Prostate gland (tissue), 2 donors: Measurements from ENCODE around the gene STX1A. TPM values are rescaled to one million over a fixed set of nuclear protein-coding genes. Genes with fewer than 3 reads are reported as not detected.
A peak's percentile ranks its signal among the peaks of the same experiment; 100 is the strongest.

ENCODE experiments used
- DNase-seq: peaks from one replicate; pipeline ENCODE4 v3.0.0-alpha.2; 2019; ENCODE audit warnings: low spot score
- H3K27ac ChIP-seq, 2 donors: fragments of 200-600 bp; sonication (generic); 2 replicates each; pipeline ENCODE4 v1.5.1; 2017 to 2019
- H3K27me3 ChIP-seq: fragments of 200-600 bp; sonication (generic); replicated peaks from 2 replicates; pipeline ENCODE4 v1.5.1; 2019; ENCODE audit not compliant: insufficient read depth
- H3K36me3 ChIP-seq, 2 donors: fragments of 200-600 bp; sonication (generic); 1 replicate in 1 of 2; 2 replicates in 1 of 2; pipeline versions ENCODE4 v1.5.1 to v1.8.1; 2017 to 2019
- H3K4me1 ChIP-seq: fragments of 200-600 bp; sonication (generic); replicated peaks from 2 replicates; pipeline ENCODE4 v1.5.1; 2019
- H3K4me3 ChIP-seq, 2 donors: fragments of 200-600 bp; sonication (generic); 2 replicates each; pipeline ENCODE4 v1.5.1; 2017 to 2019
- H3K9me3 ChIP-seq: fragments of 200-600 bp; sonication (generic); 2 replicates; pipeline ENCODE4 v1.5.1; 2017
- CTCF ChIP-seq, 4 experiments: fragments of 200-600 bp in 2 of 4; fragments of 450-650 bp in 2 of 4; sonication (generic) in 2 of 4; IDR thresholded peaks; 1 replicate in 3 of 4; 2 replicates in 1 of 4; pipeline ENCODE4 v1.5.1; 2016 to 2019; ENCODE audit warnings: antibody characterized with exemption in 4 of 4, mild to moderate bottlenecking in 2 of 4, moderate library complexity in 2 of 4
- POLR2A ChIP-seq: fragments of 450-650 bp; IDR thresholded peaks from one replicate; pipeline ENCODE4 v1.6.1; 2016; ENCODE audit warnings: antibody characterized with exemption, mild to moderate bottlenecking
- POLR2AphosphoS5 ChIP-seq: sonication (generic); formaldehyde crosslinking; IDR thresholded peaks from one replicate; pipeline ENCODE4 v1.6.1; 2017; ENCODE audit warnings: antibody characterized with exemption
- WGBS: methylation state at CpG from one replicate; pipeline ENCODE4 v1.1.5; 2018; 5-methylcytosine and 5-hydroxymethylcytosine counted together
- intact Hi-C: fragments of 100-400 bp; cut with DNase I; formaldehyde crosslinking; loops from one replicate; pipeline ENCODE4 v1.14.2; 2022
- total RNA-seq, 2 donors: library from RNA; depleted of rRNA; stranded (reverse); fragments of >200 nt; gene quantifications; one replicate each; pipeline ENCODE4 v1.1.0, GENCODE V29; 2016

Gene STX1A
- total RNA-seq, 2 donors from 2014 or later = 6.8 to 15.3 TPM

- DNase-seq = no peak
- H3K27ac ChIP-seq = no peak overlapping the region
- H3K4me3 ChIP-seq = no peak overlapping the region
- no peak for TF ChIP-seq POLR2AphosphoS5
- H3K36me3 ChIP-seq = no peaks in the 10 kb centered on the region
- no peaks in the 10 kb centered on the region for H3K4me1 ChIP-seq
- intact Hi-C loops = no loop called here
- H3K27me3 ChIP-seq = no peaks in the 10 kb centered on the region
- no peaks in the 10 kb centered on the region for H3K9me3 ChIP-seq
- 61% methylated on average over 8 of the region's 8 CpGs for WGBS
These were observed 42.6 kb upstream of the STX1A start for GRCh38 chr7:73761854-73762658.

- H3K9me3 ChIP-seq = no peaks in the 10 kb centered on the region
- TF ChIP-seq CTCF (IDR thresholded peaks at IDR 0.05) (no peak), POLR2A (no peak), POLR2AphosphoS5 (peak; percentile 93)
- H3K4me1 ChIP-seq = no peaks in the 10 kb centered on the region
- no peak overlapping the region for H3K4me3 ChIP-seq
- no peaks in the 10 kb centered on the region for H3K27me3 ChIP-seq
- no peaks in the 10 kb centered on the region for H3K36me3 ChIP-seq
- DNase-seq = peak; percentile 82
- intact Hi-C loops = no loop called here
- H3K27ac ChIP-seq = peak overlapping the region; percentile 84 to 92
- 78% methylated on average over 6 of the region's 7 CpGs for WGBS
These were observed 39.2 kb upstream of the STX1A start for GRCh38 chr7:73758581-73759138.

- intact Hi-C loops = no loop called here
- Histone ChIP-seq H3K9me3 (no peaks in the 10 kb centered on the region), H3K27me3 (no peaks in the 10 kb centered on the region), H3K27ac (peak overlapping the region; percentile 76 to 92), H3K4me3 (no peak overlapping the region), H3K4me1 (peaks cover 16% of the 10 kb centered on the region), H3K36me3 (no peaks in the 10 kb centered on the region)
- TF ChIP-seq CTCF (IDR thresholded peaks at IDR 0.05) = no peak
- peak; percentile 75 for TF ChIP-seq POLR2AphosphoS5
- WGBS = 49% methylated on average over 16 of the region's 16 CpGs
- peak; percentile 71 for DNase-seq
These were observed 30.7 kb upstream of the STX1A start for GRCh38 chr7:73749931-73750776.

- H3K27ac ChIP-seq = peak overlapping the region; percentile 77 to 92
- peak; percentile 87 for DNase-seq
- H3K9me3 ChIP-seq = no peaks in the 10 kb centered on the region
- H3K4me1 ChIP-seq = peaks cover 30% of the 10 kb centered on the region
- no peaks in the 10 kb centered on the region for H3K36me3 ChIP-seq
- intact Hi-C loops = no loop called here
- peak; percentile 93 for TF ChIP-seq POLR2AphosphoS5
- no peak for TF ChIP-seq POLR2A
- peak in 1 of 4 experiments; percentile 4 for TF ChIP-seq CTCF (IDR thresholded peaks at IDR 0.05)
- WGBS = 13% methylated on average over 4 of the region's 4 CpGs
- no peak overlapping the region for H3K4me3 ChIP-seq
- H3K27me3 ChIP-seq = no peaks in the 10 kb centered on the region
These were observed 26.9 kb upstream of the STX1A start for GRCh38 chr7:73746378-73746777.
